HG03520 (cell line): Measurements from ENCODE around the gene MAP4K4.
"Not testable (repeated sequence)": the region's sequence is repeated elsewhere in the genome, so short reads cannot be mapped to it uniquely, and the experiment has no call there.

ENCODE experiments used
- ATAC-seq: cut with Tn5 transposase; IDR thresholded peaks from one replicate; pipeline ENCODE4 v1.9.1; 2021; ENCODE audit warnings: mild to moderate bottlenecking, moderate library complexity; ENCODE audit not compliant: unreplicated experiment

MAP4K4 gene

GRCh38 chr2:101741775-101742520, 44.4 kb downstream of the MAP4K4 start:
- ATAC-seq, result no peak

- ATAC-seq, result no peak
Observed at GRCh38 chr2:101742547-101742946, 45.0 kb downstream of the MAP4K4 start.

GRCh38 chr2:101743288-101743687, 45.8 kb downstream of the MAP4K4 start:
- no peak for ATAC-seq

GRCh38 chr2:101744832-101745231, 47.3 kb downstream of the MAP4K4 start:
- no peak for ATAC-seq

- ATAC-seq, result no peak
Observed at GRCh38 chr2:101745711-101746694, 48.5 kb downstream of the MAP4K4 start.

- ATAC-seq, result no peak
Observed at GRCh38 chr2:101748000-101748399, 50.5 kb downstream of the MAP4K4 start.

GRCh38 chr2:101748462-101748861, 51.0 kb downstream of the MAP4K4 start:
- not testable (repeated sequence) for ATAC-seq

GRCh38 chr2:101750688-101751087, 53.2 kb downstream of the MAP4K4 start:
- ATAC-seq, result no peak

- no peak for ATAC-seq
Observed at GRCh38 chr2:101751276-101751815, 53.8 kb downstream of the MAP4K4 start.

GRCh38 chr2:101751875-101752619, 54.5 kb downstream of the MAP4K4 start:
- ATAC-seq, result peak; percentile 66

- no peak for ATAC-seq
Observed at GRCh38 chr2:101752716-101753616, 55.5 kb downstream of the MAP4K4 start.

GRCh38 chr2:101753720-101754490, 56.4 kb downstream of the MAP4K4 start:
- ATAC-seq, result no peak

- no peak for ATAC-seq
Observed at GRCh38 chr2:101754618-101755017, 57.1 kb downstream of the MAP4K4 start.

GRCh38 chr2:101756266-101756665, 58.8 kb downstream of the MAP4K4 start:
- no peak for ATAC-seq

GRCh38 chr2:101758001-101758400, 60.5 kb downstream of the MAP4K4 start:
- ATAC-seq, result peak; percentile 47

- ATAC-seq, result no peak
Observed at GRCh38 chr2:101759162-101759561, 61.7 kb downstream of the MAP4K4 start.

GRCh38 chr2:101762451-101763171, 65.1 kb downstream of the MAP4K4 start:
- no peak for ATAC-seq
